ENCODE results near the gene RPS6KA4.

DNA sequence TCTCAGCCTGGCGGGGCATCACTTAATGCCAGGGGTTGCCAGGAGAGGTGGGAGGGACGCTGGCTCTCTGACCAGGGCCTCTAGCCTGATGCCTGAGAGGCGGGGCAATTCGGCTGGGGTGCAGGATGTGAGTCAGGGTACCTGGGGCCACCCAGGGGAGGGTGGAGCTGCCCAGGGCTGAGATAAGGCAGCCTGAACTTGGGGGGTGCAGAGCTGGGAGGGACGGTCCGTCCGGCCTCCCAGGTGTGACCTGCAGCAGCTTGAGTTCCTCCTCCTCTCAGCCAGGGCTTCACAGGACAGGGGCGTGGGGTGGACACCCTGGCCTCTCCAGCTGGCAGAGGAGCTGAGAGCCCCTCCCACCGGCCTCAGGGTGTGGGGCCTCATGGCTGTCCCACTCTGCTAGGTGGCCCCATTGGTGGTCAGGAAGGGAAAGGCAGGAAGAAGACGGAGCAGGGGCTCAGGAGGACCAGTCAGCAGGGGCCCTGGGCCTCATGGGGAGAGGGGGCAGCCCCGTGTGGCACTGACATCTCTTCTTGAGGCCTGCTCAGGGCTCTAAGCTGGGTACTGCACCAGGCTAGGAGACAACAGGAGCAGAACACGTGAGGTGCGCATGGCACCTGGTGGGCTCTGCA is 942 bp upstream of the RPS6KA4 start:
- TF ChIP-seq FOXK2 (IDR thresholded peaks at IDR 0.05) (no peak), FOXA1 (IDR thresholded peaks at IDR 0.05) (no peak), SUZ12 (IDR thresholded peaks at IDR 0.05) (no peak), SP1 (IDR thresholded peaks at IDR 0.05) (no peak), TARDBP (IDR thresholded peaks at IDR 0.05) (no peak), BHLHE40 (IDR thresholded peaks at IDR 0.05; ENCODE audit: borderline replicate concordance) (no peak), ZNF384 (IDR thresholded peaks at IDR 0.05) (no peak), CTBP1 (IDR thresholded peaks at IDR 0.05; ENCODE audit: borderline replicate concordance) (no peak), LEF1 (IDR thresholded peaks at IDR 0.05; ENCODE audit: borderline replicate concordance) (no peak)

Data from HEK293T (cell line).